Measurements from ENCODE around the gene GBA3. TPM values are rescaled to one million over a fixed set of nuclear protein-coding genes. Genes with fewer than 3 reads are reported as not detected.

The GBA3 gene
- total and polyA plus RNA-seq, 2 experiments from 2014 or later = not detected

DNA sequence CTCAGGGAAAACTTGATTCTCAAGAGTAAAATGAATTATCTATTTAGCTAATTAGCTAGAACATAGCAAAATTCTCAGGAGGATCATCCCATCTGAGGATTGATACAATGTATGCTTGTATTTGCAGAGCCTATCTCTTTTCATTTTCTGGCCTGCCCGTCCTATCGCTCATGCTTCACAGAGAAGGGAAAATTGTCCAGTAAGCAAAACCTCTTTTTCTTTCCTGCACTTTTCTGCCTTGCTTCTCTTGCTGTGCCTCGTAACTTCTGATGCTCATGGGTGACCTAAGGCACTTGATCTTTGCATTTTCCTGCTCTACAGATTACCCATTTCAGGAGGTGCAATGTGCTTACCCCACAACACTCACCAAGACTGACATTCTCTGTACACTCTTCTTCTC is 88.1 kb downstream of the GBA3 start:
- Histone ChIP-seq H3K4me3 (no peak overlapping the region), H3K4me2 (no peak overlapping the region), H3K27ac (ENCODE audit: low read depth) (no peak overlapping the region), H3K4me1 (ENCODE audit: insufficient read depth) (peaks cover 4% of the 10 kb centered on the region; the same call in 1 of the 2 replicates), H3K9me2 (ENCODE audit: insufficient read depth) (peaks cover 11% of the 10 kb centered on the region), H2AFZ (peak overlapping the region; percentile 16; the same call in 1 of the 2 replicates), H3K79me2 (replicated peaks; ENCODE audit: insufficient read depth) (no peaks in the 10 kb centered on the region), H3K36me3 (ENCODE audit: insufficient read depth) (0 out of 2 replicates have a peak, but pooled peaks cover under 1% of the 10 kb centered on the region), H3K27me3 (ENCODE audit: insufficient read depth) (no peaks in the 10 kb centered on the region), H3F3A (replicated peaks; ENCODE audit: low read depth) (no peaks in the 10 kb centered on the region), H4K20me1 (replicated peaks; ENCODE audit: insufficient read depth) (no peaks in the 10 kb centered on the region)
- H3K4me1 Mint-ChIP-seq = peaks cover 2% of the 10 kb centered on the region; the same call in 1 of the 3 replicates
- no peak for TF ChIP-seq NANOG (IDR thresholded peaks at IDR 0.05; ENCODE audit: borderline replicate concordance)
- TF ChIP-seq CREB1 (CRISPR knock-in tag; IDR thresholded peaks at IDR 0.05; ENCODE audit: low read depth) = no peak
- TF ChIP-seq, protein P1, sequence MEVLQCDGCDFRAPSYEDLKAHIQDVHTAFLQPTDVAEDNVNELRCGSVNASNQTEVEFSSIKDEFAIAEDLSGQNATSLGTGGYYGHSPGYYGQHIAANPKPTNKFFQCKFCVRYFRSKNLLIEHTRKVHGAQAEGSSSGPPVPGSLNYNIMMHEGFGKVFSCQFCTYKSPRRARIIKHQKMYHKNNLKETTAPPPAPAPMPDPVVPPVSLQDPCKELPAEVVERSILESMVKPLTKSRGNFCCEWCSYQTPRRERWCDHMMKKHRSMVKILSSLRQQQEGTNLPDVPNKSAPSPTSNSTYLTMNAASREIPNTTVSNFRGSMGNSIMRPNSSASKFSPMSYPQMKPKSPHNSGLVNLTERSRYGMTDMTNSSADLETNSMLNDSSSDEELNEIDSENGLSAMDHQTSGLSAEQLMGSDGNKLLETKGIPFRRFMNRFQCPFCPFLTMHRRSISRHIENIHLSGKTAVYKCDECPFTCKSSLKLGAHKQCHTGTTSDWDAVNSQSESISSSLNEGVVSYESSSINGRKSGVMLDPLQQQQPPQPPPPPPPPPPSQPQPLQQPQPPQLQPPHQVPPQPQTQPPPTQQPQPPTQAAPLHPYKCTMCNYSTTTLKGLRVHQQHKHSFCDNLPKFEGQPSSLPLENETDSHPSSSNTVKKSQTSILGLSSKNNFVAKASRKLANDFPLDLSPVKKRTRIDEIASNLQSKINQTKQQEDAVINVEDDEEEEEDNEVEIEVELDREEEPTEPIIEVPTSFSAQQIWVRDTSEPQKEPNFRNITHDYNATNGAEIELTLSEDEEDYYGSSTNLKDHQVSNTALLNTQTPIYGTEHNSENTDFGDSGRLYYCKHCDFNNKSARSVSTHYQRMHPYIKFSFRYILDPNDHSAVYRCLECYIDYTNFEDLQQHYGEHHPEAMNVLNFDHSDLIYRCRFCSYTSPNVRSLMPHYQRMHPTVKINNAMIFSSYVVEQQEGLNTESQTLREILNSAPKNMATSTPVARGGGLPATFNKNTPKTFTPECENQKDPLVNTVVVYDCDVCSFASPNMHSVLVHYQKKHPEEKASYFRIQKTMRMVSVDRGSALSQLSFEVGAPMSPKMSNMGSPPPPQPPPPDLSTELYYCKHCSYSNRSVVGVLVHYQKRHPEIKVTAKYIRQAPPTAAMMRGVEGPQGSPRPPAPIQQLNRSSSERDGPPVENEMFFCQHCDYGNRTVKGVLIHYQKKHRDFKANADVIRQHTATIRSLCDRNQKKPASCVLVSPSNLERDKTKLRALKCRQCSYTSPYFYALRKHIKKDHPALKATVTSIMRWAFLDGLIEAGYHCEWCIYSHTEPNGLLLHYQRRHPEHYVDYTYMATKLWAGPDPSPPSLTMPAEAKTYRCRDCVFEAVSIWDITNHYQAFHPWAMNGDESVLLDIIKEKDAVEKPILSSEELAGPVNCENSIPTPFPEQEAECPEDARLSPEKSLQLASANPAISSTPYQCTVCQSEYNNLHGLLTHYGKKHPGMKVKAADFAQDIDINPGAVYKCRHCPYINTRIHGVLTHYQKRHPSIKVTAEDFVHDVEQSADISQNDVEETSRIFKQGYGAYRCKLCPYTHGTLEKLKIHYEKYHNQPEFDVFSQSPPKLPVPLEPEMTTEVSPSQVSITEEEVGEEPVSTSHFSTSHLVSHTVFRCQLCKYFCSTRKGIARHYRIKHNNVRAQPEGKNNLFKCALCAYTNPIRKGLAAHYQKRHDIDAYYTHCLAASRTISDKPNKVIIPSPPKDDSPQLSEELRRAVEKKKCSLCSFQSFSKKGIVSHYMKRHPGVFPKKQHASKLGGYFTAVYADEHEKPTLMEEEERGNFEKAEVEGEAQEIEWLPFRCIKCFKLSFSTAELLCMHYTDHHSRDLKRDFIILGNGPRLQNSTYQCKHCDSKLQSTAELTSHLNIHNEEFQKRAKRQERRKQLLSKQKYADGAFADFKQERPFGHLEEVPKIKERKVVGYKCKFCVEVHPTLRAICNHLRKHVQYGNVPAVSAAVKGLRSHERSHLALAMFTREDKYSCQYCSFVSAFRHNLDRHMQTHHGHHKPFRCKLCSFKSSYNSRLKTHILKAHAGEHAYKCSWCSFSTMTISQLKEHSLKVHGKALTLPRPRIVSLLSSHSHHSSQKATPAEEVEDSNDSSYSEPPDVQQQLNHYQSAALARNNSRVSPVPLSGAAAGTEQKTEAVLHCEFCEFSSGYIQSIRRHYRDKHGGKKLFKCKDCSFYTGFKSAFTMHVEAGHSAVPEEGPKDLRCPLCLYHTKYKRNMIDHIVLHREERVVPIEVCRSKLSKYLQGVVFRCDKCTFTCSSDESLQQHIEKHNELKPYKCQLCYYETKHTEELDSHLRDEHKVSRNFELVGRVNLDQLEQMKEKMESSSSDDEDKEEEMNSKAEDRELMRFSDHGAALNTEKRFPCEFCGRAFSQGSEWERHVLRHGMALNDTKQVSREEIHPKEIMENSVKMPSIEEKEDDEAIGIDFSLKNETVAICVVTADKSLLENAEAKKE (CRISPR knock-in tag; IDR thresholded peaks at IDR 0.05) = no peak
- TF ChIP-seq, protein P2, sequence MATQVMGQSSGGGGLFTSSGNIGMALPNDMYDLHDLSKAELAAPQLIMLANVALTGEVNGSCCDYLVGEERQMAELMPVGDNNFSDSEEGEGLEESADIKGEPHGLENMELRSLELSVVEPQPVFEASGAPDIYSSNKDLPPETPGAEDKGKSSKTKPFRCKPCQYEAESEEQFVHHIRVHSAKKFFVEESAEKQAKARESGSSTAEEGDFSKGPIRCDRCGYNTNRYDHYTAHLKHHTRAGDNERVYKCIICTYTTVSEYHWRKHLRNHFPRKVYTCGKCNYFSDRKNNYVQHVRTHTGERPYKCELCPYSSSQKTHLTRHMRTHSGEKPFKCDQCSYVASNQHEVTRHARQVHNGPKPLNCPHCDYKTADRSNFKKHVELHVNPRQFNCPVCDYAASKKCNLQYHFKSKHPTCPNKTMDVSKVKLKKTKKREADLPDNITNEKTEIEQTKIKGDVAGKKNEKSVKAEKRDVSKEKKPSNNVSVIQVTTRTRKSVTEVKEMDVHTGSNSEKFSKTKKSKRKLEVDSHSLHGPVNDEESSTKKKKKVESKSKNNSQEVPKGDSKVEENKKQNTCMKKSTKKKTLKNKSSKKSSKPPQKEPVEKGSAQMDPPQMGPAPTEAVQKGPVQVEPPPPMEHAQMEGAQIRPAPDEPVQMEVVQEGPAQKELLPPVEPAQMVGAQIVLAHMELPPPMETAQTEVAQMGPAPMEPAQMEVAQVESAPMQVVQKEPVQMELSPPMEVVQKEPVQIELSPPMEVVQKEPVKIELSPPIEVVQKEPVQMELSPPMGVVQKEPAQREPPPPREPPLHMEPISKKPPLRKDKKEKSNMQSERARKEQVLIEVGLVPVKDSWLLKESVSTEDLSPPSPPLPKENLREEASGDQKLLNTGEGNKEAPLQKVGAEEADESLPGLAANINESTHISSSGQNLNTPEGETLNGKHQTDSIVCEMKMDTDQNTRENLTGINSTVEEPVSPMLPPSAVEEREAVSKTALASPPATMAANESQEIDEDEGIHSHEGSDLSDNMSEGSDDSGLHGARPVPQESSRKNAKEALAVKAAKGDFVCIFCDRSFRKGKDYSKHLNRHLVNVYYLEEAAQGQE (IDR thresholded peaks at IDR 0.05; ENCODE audit: unreplicated experiment) = no peak
- H3K4me3 Mint-ChIP-seq = no peak overlapping the region
- DNase-seq (ENCODE audit: low spot score) (no peak), ATAC-seq (no peak)
- peaks cover 11% of the 10 kb centered on the region; the same call in 2 of the 3 replicates for H3K9me3 Mint-ChIP-seq
- H3K27me3 Mint-ChIP-seq (ENCODE audit: insufficient read depth, low read depth, poor library complexity) = no peaks in the 10 kb centered on the region
- no peaks in the 10 kb centered on the region for H3K36me3 Mint-ChIP-seq (ENCODE audit: low read depth)
- no peak overlapping the region for H3K27ac Mint-ChIP-seq
